IPS-15b (cell line): Measurements from ENCODE around the gene SLC17A9.
A peak's percentile ranks its signal among the peaks of the same experiment; 100 is the strongest.

Source experiments
- H3K27me3 ChIP-seq: one replicate; pipeline ENCODE4 v1.6.1; 2013; ENCODE audit warnings: low read length; ENCODE audit not compliant: control insufficient read depth, insufficient read depth
- H3K36me3 ChIP-seq: one replicate; pipeline ENCODE4 v1.6.1; 2013; ENCODE audit warnings: low read length; ENCODE audit not compliant: control insufficient read depth, insufficient read depth
- H3K4me1 ChIP-seq: one replicate; pipeline ENCODE4 v1.6.1; 2013; ENCODE audit warnings: mild to moderate bottlenecking, low read length; ENCODE audit not compliant: control insufficient read depth, insufficient read depth
- H3K4me3 ChIP-seq: one replicate; pipeline ENCODE4 v1.5.1; 2013; ENCODE audit warnings: low read depth, low read length
- H3K9ac ChIP-seq: one replicate; pipeline ENCODE4 v1.6.1; 2013; ENCODE audit warnings: low read depth, mild to moderate bottlenecking, low read length
- H3K9me3 ChIP-seq: one replicate; pipeline ENCODE4 v1.6.1; 2013; ENCODE audit warnings: mild to moderate bottlenecking, low read length; ENCODE audit not compliant: control insufficient read depth, insufficient read depth

The SLC17A9 gene

DNA sequence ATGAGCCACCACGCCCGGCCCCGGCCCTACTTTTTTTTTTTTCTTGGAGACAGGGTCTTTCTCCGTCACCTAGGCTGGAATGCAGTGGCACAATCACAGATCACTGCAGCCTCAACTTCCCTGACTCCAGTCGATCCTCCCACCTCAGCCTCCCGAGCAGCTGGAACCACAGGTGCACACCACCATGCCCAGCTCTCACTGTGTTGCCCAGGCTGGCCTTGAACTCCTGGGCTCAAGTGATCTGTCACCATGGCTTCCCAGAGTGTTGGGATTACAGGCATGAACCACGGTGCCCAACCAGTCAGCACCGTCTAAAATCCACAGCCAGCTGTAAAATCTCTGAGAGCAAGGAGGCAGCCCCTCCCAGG is 17.4 kb downstream of the SLC17A9 start:
- Histone ChIP-seq H3K4me1 (peaks cover 2% of the 10 kb centered on the region), H3K36me3 (peaks cover 11% of the 10 kb centered on the region), H3K9ac (no peak overlapping the region), H3K27me3 (peaks cover 8% of the 10 kb centered on the region), H3K4me3 (no peak overlapping the region), H3K9me3 (no peaks in the 10 kb centered on the region)

DNA sequence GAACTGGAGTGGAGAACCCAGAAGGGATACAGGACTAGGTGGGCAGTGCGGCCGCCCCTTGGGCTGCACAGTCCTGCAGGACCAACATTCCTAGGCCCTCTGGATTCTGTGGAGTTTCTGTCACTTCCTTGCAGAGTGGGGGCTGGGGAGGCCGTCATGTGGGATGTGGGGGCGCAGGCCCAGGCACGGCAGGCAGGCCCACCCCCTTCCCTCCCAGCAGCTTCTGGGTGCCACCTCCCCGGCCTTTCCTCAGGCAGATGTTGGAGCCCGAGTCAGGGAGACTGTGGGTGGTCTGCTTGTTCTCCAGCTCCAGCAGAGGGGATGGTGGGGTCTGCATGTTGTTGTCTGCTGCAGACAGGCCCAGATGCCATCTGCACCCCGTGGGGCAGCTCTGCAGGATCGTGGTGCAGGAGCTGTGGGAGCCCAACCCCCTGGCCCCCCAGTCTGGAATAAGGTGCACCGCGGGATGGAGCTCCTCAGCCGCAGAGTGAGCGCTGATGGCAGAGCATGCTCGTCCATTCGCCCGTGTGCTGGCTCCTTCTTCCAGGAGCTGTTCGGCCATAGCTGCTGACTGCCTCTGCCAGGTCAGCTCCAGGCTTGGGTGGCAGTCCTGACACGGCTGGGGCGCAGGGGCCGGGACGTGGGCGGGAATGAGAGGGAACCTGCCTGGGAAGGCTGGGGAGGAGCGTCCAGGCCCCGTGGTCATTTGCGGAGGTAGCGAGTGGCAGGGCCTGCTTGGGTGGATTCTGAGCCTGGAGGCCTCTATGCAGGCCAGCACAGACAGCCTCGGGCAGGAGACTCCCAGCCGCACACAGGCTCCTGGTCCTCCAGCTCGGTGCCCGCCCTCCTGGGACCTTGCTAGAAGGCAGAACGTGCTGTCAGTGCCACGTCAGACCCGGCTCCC is 18.1 kb downstream of the SLC17A9 start:
- Histone ChIP-seq H3K27me3 (peaks cover 10% of the 10 kb centered on the region), H3K9ac (peak overlapping the region; percentile 37), H3K4me1 (peaks cover 2% of the 10 kb centered on the region)

DNA sequence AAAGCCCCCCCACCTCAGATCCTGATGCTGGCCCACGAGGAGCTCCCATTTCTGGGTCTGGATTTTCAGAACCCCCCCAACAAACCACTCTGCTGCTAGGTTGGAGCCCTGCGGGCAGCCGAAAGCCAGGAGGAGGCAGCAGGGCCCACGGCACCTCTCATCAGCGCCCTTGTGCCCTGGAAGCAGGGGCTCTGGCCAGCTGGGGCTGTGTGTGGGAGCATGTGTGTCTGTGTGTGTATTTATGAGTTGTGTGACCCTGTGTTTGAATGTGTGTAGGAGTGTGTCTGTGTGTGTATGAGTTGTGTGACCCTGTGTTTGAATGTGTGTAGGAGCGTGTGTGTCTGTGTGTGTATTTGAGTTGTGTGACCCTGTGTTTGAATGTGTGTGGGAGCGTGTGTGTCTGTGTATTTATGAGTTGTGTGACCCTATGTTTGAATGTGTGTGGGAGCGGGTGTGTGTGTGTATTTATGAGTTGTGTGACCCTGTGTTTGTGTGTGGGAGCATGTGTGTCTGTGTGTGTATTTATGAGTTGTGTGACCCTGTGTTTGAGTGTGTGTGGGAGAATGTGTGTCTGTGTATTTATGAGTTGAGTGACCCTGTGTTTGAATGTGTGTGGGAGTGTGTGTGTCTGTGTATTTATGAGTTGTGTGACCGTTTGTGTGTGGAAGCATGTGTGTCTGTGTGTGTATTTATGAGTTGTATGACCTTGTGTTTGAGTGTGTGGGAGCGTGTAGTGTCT is 18.9 kb downstream of the SLC17A9 start:
- Histone ChIP-seq H3K27me3 (peaks cover 11% of the 10 kb centered on the region), H3K4me1 (peaks cover 2% of the 10 kb centered on the region)

More for the DNA sequence above, 18.1 kb downstream of the SLC17A9 start:
- Histone ChIP-seq H3K9me3 (no peaks in the 10 kb centered on the region), H3K4me3 (no peak overlapping the region), H3K36me3 (peaks cover 7% of the 10 kb centered on the region)

DNA sequence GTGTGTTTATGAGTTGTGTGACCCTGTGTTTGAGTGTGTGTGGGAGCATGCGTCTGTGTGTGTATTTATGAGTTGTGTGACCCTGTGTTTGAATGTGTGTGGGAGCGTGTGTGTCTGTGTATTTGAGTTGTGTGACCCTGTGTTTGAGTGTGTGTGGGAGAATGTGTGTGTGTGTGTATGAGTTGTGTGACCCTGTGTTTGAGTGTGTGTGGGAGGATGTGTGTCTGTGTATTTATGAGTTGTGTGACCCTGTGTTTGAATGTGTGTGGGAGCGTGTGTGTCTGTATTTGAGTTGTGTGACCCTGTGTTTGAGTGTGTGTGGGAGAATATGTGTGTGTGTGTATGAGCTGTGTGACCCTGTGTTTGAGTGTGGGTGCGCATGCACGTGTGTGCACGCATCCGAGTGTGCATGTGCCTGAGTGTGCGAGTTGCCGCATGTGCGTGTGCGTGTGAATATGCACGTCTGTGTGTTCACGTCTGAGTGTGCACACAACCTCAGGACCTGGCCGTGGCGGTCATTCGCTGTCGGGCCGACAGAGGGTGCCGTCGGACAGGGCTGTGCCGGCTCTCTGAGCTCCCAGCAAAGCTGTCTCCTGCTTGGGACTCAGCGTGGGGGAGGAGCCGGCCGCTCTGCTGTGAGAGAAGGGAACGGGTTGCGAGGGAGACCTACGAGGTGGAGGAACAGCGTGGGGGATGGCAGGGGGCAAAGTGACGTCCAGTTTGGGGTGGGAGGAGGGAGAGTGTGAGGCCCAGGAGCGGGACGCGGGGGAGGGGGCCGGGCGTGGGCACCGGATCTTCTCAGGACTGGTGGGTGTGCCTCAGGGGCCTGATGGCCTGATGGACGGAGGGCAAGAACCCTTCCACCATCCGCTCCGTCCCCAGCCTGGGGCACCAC is 19.7 kb downstream of the SLC17A9 start:
- Histone ChIP-seq H3K27me3 (peaks cover 11% of the 10 kb centered on the region), H3K9me3 (no peaks in the 10 kb centered on the region), H3K36me3 (peaks cover 5% of the 10 kb centered on the region), H3K9ac (no peak overlapping the region), H3K4me1 (peaks cover 2% of the 10 kb centered on the region), H3K4me3 (peak overlapping the region; percentile 52)

More for the DNA sequence above, 18.9 kb downstream of the SLC17A9 start:
- no peaks in the 10 kb centered on the region for H3K9me3 ChIP-seq
- H3K4me3 ChIP-seq: no peak overlapping the region
- no peak overlapping the region for H3K9ac ChIP-seq
- H3K36me3 ChIP-seq: peaks cover 5% of the 10 kb centered on the region

DNA sequence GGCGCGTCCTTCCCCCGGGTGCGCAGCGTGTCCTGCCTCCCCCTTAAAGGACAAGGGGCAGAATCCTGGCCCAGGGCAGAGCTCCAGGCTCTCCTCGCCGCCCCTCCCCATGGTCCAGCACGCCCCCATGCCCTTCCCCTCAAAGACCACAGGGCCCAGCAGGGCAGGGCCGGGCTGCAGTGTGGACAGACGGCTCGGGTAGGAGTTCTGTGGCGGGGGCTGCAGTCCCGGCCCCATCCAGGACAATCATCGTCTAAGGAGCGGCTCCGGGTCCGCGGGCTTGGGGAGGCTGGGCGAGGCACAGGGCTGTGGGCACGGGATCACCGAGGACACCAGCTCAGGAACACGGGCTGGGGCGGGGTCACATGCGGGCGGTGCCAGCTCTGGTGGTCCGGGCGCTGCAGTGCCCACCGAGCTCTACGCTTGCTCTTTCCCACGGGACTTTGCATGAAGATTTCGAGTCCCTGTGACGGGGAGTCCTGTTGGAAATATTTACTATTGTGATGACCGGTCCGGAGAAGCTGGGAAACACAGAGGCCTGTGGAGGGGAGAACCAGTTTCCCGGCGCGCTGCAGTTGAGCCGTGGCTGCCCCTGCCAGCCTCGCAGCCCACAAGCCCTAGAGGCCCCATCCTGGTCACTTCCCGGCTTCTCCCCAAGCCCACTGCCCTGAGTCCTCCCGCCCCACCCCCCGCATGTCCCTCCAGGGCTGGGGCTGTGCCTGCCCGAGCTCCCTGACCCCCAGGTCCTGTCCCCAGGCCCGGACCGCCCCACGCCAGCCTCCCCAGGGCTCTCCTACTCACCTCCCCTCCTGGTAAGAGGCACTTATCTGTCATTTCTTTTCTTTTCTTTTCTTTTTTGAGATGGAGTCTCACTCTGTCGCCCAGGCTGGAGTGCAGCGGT is 20.6 kb downstream of the SLC17A9 start:
- H3K9me3 ChIP-seq: no peaks in the 10 kb centered on the region
- H3K9ac ChIP-seq: no peak overlapping the region
- peaks cover 11% of the 10 kb centered on the region for H3K27me3 ChIP-seq
- H3K4me3 ChIP-seq: peak overlapping the region; percentile 52
- peaks cover under 1% of the 10 kb centered on the region for H3K36me3 ChIP-seq
- H3K4me1 ChIP-seq: peaks cover 2% of the 10 kb centered on the region

DNA sequence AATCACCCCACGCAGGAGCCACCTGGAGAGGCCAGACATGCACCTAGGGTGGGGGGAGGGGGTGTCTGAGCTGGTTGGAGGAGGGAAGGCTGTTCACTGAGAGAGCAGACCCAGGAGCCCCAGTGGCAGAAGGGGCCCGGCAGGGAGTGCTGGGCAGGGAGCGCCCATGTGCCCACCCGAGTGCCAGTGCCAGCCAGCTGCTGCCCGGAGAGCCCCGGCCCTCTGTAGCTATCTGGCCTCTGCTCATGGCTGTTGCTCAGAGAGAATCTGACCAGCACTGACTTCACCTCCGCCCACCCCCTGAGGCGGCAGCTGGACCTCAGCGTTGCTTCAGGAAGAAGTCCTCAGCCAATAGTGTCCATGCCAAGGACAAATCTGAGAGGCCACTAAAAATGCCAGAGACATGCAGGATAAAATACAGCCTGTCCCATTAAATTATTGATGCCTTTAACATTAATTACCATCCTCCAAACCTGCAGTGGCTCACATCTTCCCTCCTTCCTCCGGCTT is 22.8 kb downstream of the SLC17A9 start:
- peaks cover 11% of the 10 kb centered on the region for H3K27me3 ChIP-seq

DNA sequence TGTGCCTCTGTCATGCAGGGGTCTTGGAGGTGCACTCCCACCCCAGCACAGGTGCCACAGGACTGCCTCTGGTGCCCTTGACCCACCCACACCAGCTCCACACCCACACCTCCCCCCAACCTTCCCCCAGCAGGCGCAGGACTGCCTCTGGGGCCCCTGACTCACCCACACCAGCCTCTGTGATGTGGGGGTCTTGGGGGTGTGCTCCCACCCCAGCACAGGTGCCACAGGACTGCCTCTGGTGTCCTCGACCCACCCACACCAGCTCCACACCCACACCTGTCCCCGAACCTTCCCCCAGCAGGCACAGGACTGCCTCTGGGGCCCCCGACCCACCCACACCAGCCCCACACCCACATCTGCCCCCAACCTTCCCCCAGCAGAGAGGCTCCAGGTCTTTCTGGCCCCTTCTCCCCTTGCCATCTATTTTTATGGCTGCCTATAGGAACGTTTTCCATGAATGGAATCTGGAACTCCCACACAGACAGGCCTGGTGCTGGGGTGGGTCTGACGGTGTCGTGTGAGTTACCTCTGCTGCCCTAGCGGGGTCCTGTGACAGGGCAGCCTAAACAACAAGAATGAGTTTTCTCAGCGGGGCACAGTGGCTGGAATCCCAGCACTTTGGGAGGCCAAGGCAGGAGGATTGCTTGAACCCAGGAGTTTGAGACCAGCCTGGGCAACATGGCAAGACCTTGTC is 23.5 kb downstream of the SLC17A9 start:
- H3K27me3 ChIP-seq: peaks cover 11% of the 10 kb centered on the region
- no peaks in the 10 kb centered on the region for H3K36me3 ChIP-seq
- H3K4me3 ChIP-seq: no peak overlapping the region
- H3K9me3 ChIP-seq: no peaks in the 10 kb centered on the region
- no peak overlapping the region for H3K9ac ChIP-seq
- peaks cover 2% of the 10 kb centered on the region for H3K4me1 ChIP-seq

More for the DNA sequence above, 22.8 kb downstream of the SLC17A9 start:
- H3K9ac ChIP-seq: no peak overlapping the region
- peaks cover 2% of the 10 kb centered on the region for H3K4me1 ChIP-seq
- no peak overlapping the region for H3K4me3 ChIP-seq
- H3K9me3 ChIP-seq: no peaks in the 10 kb centered on the region
- no peaks in the 10 kb centered on the region for H3K36me3 ChIP-seq

DNA sequence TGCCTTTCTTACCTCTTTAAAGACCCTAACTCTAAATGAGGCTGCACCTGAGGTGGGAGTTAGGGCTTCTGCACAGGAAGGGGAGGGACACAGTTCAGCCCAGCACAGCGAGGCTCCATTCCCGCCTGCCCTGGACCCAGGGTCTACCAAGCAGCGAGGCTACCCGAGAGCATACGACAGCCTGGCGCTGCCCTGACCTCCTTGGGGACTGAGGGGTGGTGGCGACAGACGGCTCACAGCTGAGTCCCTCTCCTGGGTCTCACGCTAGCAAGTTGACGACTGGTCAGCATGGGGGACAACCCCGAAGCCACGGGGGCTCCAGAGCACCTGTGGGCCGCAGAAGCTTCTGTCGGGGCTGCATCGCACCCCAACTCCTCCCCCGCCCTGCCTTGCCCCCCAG is 24.4 kb downstream of the SLC17A9 start:
- peaks cover 2% of the 10 kb centered on the region for H3K4me1 ChIP-seq
- no peaks in the 10 kb centered on the region for H3K9me3 ChIP-seq
- peaks cover 11% of the 10 kb centered on the region for H3K27me3 ChIP-seq
- no peaks in the 10 kb centered on the region for H3K36me3 ChIP-seq
- H3K4me3 ChIP-seq: no peak overlapping the region
- H3K9ac ChIP-seq: no peak overlapping the region

DNA sequence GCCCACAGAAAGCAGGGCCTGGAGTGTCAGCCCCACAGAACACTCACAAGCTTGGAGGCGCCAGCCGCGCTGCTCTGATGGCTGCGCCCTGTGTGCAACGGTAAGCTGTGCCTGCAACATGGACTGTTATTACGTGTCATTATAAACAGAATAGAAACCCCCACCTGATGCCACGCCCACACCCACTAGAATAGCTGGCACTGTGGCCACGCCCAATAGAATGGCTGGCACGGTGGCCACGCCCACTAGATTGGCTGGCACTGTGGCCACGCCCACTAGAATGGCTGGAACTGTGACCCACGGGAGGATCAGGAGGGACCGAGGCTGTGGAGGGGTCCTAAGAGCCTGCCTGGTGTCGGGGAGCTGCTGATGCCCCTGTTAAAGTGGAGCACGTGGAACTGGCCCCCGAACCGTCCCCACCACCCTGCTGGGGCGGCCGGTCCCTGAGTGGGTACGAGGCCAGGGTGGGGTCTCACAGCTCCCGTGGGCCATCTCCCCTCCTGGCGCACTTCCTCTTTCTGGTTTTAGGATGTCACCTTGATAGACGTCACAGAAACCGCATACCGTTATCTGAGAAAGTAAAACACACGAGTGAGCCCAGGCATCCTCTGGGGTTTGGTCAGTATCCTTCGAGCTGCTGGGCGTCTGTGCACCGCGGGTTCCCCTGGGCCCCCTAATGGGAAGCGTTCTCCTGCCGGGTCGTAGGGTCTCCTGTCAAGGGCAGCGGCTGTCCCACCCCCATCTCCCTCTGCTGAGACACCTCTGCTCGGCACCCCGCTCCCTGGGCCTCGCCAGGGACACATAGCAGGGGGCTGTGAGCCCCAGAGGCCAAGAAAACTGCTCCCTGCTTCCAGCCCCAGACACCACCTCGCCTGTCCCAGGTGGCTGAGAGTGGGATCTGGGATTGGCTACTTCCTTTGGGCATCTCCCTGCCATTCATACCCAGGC is 25.4 kb downstream of the SLC17A9 start:
- peaks cover 2% of the 10 kb centered on the region for H3K4me1 ChIP-seq
- H3K9ac ChIP-seq: no peak overlapping the region
- no peaks in the 10 kb centered on the region for H3K9me3 ChIP-seq
- H3K4me3 ChIP-seq: no peak overlapping the region
- peaks cover 7% of the 10 kb centered on the region for H3K27me3 ChIP-seq
- H3K36me3 ChIP-seq: no peaks in the 10 kb centered on the region
